HL-60 (cell line): Measurements from ENCODE around the gene MSRB2.

Experiments used
- CTCF ChIP-seq: IDR thresholded peaks from one replicate; pipeline ENCODE4 v1.5.1; 2011; ENCODE audit warnings: low read length, control low read depth, inconsistent platforms; ENCODE audit not compliant: insufficient read depth
- POLR2AphosphoS5 ChIP-seq: IDR thresholded peaks from 2 replicates; pipeline ENCODE4 v1.6.1; 2012; ENCODE audit warnings: low read depth
- REST ChIP-seq: IDR thresholded peaks from 2 replicates; pipeline ENCODE4 v1.6.1; 2012; ENCODE audit warnings: low read depth; ENCODE audit not compliant: insufficient replicate concordance
- SPI1 ChIP-seq: IDR thresholded peaks from 2 replicates; pipeline ENCODE4 v1.6.1; 2012; ENCODE audit warnings: low read depth, mild to moderate bottlenecking, borderline replicate concordance

DNA sequence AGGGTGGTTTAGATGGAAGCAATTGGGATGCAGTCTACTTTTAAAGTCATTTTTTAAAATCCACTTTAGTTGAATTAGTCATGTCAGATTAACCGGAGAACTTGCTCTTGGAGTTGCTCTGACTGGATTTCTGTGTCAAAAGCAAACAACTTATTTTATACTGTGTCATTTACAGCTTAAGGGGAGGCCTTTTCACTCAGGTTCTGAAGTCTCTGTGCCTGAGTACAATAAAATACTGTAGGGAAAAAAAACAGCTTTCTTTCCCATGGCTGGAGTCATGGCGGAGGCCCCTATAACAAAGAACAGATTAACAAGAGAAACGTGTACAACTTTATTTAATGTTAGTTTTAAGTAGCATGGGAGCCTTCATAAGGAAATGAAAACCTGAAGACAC lies 39.2 kb upstream of the MSRB2 start:
- TF ChIP-seq REST (no peak), SPI1 (no peak), CTCF (no peak), POLR2AphosphoS5 (no peak)
